HFF-Myc (cell line): Measurements from ENCODE around the gene ARVCF.

Experiments used
- DNase-seq: peaks from one replicate; pipeline ENCODE4 v3.0.0-alpha.2; 2011; ENCODE audit warnings: low read depth; ENCODE audit errors: extremely low read depth
- H3K4me3 ChIP-seq: replicated peaks from 2 replicates; pipeline ENCODE4 v1.5.1; 2011; ENCODE audit warnings: low read depth, mild to moderate bottlenecking, control low read depth, low read length
- CTCF ChIP-seq: IDR thresholded peaks from 2 replicates; pipeline ENCODE4 v1.5.1; 2012; ENCODE audit warnings: mild to moderate bottlenecking, low read depth, low read length, control low read depth; ENCODE audit errors: missing control alignments

The ARVCF gene

GRCh38 chr22:19996694-19997384 is 19.8 kb downstream of the ARVCF start:
- DNase-seq = no peak
- no peak for TF ChIP-seq CTCF
- H3K4me3 ChIP-seq = no peak overlapping the region

- DNase-seq = no peak
- TF ChIP-seq CTCF = no peak
- no peak overlapping the region for H3K4me3 ChIP-seq
Observed at GRCh38 chr22:19995611-19996339, 20.8 kb downstream of the ARVCF start.

GRCh38 chr22:19994851-19995610 is 21.6 kb downstream of the ARVCF start:
- DNase-seq = no peak
- TF ChIP-seq CTCF = no peak
- H3K4me3 ChIP-seq = no peak overlapping the region

GRCh38 chr22:19993926-19994325 is 22.7 kb downstream of the ARVCF start:
- TF ChIP-seq CTCF = no peak
- DNase-seq = no peak
- H3K4me3 ChIP-seq = no peak overlapping the region

GRCh38 chr22:19992921-19993355 is 23.7 kb downstream of the ARVCF start:
- no peak for TF ChIP-seq CTCF
- DNase-seq = no peak

GRCh38 chr22:19992481-19992911 is 24.1 kb downstream of the ARVCF start:
- DNase-seq = no peak
- TF ChIP-seq CTCF = no peak

More at GRCh38 chr22:19992921-19993355, 23.7 kb downstream of the ARVCF start:
- H3K4me3 ChIP-seq = no peak overlapping the region

More at GRCh38 chr22:19992481-19992911, 24.1 kb downstream of the ARVCF start:
- no peak overlapping the region for H3K4me3 ChIP-seq
